Measurements from ENCODE around the gene ZNF232. TPM values are rescaled to one million over a fixed set of nuclear protein-coding genes. Genes with fewer than 3 reads are reported as not detected.
A peak's percentile ranks its signal among the peaks of the same experiment; 100 is the strongest.

The ZNF232 gene
- total RNA-seq, 4 donors from 2014 or later = 10.5 to 22.9 (median 14.7) TPM

DNA sequence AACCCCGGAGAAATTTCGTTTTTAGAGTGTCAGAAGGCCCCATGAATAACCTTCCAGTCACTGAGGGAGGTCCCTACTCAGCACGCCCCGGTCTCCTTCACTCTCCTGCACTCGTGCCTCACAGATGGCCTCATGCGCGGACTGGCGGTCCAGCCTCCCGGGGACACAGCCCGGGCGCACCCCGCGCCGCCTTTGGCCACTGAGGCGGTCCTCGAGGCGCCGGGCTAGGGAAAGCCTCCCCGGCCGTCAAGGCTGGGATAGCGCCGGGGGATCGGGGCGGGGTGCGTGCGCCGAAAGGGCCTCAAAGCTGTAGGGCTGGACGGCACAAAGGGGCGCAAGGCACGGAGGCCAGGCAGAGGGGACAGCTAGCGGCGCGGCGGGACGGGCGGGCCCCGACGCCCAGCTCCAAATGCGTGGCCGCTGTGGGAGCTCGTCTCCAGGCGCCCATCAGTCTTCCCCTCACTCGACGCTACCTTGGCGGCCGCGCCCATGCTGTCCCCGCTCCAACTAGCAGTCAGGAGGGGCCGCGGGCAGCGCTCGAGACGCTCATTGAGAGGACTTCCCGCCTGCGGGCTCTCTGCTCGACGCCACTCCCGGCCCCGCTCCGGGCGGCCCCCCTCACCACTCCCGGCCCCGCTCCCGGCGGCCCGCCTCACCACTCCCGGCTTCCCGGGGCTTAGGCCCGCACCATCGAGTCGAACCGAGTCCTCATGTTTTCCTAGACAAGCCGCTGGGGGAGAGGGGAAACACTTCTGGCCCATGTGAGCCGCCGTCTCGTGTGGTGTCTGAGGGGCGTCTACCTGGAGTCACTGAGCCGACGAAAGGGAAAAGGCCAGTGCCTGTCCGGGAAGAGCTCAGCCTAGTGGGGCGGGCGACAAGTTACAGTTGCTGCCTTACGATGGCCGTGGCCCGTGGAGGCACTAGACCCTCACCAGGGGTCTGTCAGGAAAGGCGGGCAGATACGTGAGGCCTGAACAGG, 4.3 kb upstream of the ZNF232 start, which contains the start of gene USP6:
USP6 (plus strand) TSS at position 360 of the 979 bp plus-strand sequence. CDS start 14,336 bp downstream, outside the sequence.
- WGBS, 2 donors (ENCODE audit: low coverage in 1 of 2) = 9 to 31% methylated on average over 2 to 18 of the region's 87 CpGs
- H3K4me3 ChIP-seq = peak within 1 kb of the TSS in 1 of 2 donors; percentile 25
- no peak for ATAC-seq
- H3K27me3 ChIP-seq = peaks cover 44% of the 10 kb centered on the region
- peaks cover 0 to 10% of the 10 kb centered on the region in 2 donors for H3K36me3 ChIP-seq
- peak within 1 kb of the TSS in 1 of 4 donors; percentile 7 for H3K27ac ChIP-seq
- H3K9me3 ChIP-seq = peaks cover 0 to 18% (median 0%) of the 10 kb centered on the region in 3 donors
- no peak for TF ChIP-seq POLR2AphosphoS5 (IDR thresholded peaks at IDR 0.05)
- peak in 1 of 2 donors; percentile 13 for TF ChIP-seq POLR2A (IDR thresholded peaks at IDR 0.05)
- H3K4me1 ChIP-seq = peaks cover 0 to 21% (median under 1%) of the 10 kb centered on the region in 3 donors

- peaks cover 0 to 3% (median 0%) of the 10 kb centered on the region in 3 donors for H3K9me3 ChIP-seq
- H3K4me1 ChIP-seq = peaks cover 0 to 23% (median 6%) of the 10 kb centered on the region in 3 donors
- H3K27me3 ChIP-seq = peaks cover 16% of the 10 kb centered on the region
- ATAC-seq = no peak
- H3K27ac ChIP-seq = peak overlapping the region in 2 of 4 donors; percentile 82 to 83
- TF ChIP-seq, protein P1, sequence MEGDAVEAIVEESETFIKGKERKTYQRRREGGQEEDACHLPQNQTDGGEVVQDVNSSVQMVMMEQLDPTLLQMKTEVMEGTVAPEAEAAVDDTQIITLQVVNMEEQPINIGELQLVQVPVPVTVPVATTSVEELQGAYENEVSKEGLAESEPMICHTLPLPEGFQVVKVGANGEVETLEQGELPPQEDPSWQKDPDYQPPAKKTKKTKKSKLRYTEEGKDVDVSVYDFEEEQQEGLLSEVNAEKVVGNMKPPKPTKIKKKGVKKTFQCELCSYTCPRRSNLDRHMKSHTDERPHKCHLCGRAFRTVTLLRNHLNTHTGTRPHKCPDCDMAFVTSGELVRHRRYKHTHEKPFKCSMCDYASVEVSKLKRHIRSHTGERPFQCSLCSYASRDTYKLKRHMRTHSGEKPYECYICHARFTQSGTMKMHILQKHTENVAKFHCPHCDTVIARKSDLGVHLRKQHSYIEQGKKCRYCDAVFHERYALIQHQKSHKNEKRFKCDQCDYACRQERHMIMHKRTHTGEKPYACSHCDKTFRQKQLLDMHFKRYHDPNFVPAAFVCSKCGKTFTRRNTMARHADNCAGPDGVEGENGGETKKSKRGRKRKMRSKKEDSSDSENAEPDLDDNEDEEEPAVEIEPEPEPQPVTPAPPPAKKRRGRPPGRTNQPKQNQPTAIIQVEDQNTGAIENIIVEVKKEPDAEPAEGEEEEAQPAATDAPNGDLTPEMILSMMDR (IDR thresholded peaks at IDR 0.05) = no peak
- TF ChIP-seq POLR2AphosphoS5 (IDR thresholded peaks at IDR 0.05) = no peak
- no peak for TF ChIP-seq POLR2A (IDR thresholded peaks at IDR 0.05)
- peak overlapping the region; percentile 52 to 77 for H3K4me3 ChIP-seq
- WGBS, 2 donors (ENCODE audit: low coverage in 1 of 2) = 19 to 24% methylated on average over 8 of the region's 8 CpGs
- peaks cover 0 to 49% of the 10 kb centered on the region in 2 donors for H3K36me3 ChIP-seq
Observed at GRCh38 chr17:5110816-5111215, 862 bp downstream of the ZNF232 start.

- WGBS, 2 donors (ENCODE audit: low coverage in 1 of 2) = no CpG with 5 or more reads among the region's 6 CpGs
- H3K9me3 ChIP-seq = peaks cover 0 to 16% (median 0%) of the 10 kb centered on the region in 3 donors
- H3K4me1 ChIP-seq = peaks cover 0 to 19% (median 0%) of the 10 kb centered on the region in 3 donors
- ATAC-seq = no peak
- H3K27me3 ChIP-seq = no peaks in the 10 kb centered on the region
- peaks cover 0 to 8% of the 10 kb centered on the region in 2 donors for H3K36me3 ChIP-seq
- TF ChIP-seq POLR2AphosphoS5 (IDR thresholded peaks at IDR 0.05) (no peak), EP300 (IDR thresholded peaks at IDR 0.05) (no peak), POLR2A (IDR thresholded peaks at IDR 0.05) (no peak)
- TF ChIP-seq, protein P1 (IDR thresholded peaks at IDR 0.05) = no peak
- no peak overlapping the region for H3K4me3 ChIP-seq
- no peak overlapping the region for H3K27ac ChIP-seq
Observed at GRCh38 chr17:5100832-5101231, 10.8 kb downstream of the ZNF232 start.

DNA sequence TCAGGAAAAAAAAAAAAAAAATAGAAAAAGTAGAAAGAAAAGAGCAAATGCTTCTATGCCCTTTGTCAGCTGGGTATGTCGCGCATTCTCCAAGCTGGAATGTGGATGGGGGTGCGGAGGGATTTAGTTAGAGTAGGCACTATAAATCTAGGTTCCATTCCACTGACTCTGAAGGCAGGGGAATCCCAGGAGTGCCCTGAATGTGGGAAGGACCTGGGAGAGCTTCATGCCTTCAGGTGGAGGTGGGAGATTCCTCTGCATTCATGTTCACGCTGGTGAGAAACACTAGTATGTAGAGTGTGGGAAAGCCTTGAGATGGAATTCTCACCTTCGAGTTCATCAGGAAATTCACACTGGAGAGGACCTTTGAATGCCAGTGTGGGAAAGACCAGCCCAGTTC, 12.4 kb downstream of the ZNF232 start:
- TF ChIP-seq EP300 (IDR thresholded peaks at IDR 0.05) (no peak), POLR2A (IDR thresholded peaks at IDR 0.05) (no peak), POLR2AphosphoS5 (IDR thresholded peaks at IDR 0.05) (no peak)
- TF ChIP-seq, protein P1 (IDR thresholded peaks at IDR 0.05) = no peak
- ATAC-seq = no peak
- 79 to 100% methylated on average over 2 to 5 of the region's 5 CpGs for WGBS, 2 donors (ENCODE audit: low coverage in 1 of 2)

GRCh38 chr17:5097101-5097834, 14.4 kb downstream of the ZNF232 start:
- Histone ChIP-seq H3K27me3 (no peaks in the 10 kb centered on the region), H3K4me1 (peaks cover 0 to 19% (median 0%) of the 10 kb centered on the region in 3 donors), H3K4me3 (peak overlapping the region; percentile 36 to 58), H3K36me3 (peaks cover 0 to 15% of the 10 kb centered on the region in 2 donors), H3K27ac (peak overlapping the region in 3 of 4 donors; percentile 70 to 77 (median 74)), H3K9me3 (peaks cover 2 to 52% (median 9%) of the 10 kb centered on the region in 3 donors)
- TF ChIP-seq POLR2A (IDR thresholded peaks at IDR 0.05) (no peak), POLR2AphosphoS5 (IDR thresholded peaks at IDR 0.05) (no peak), EP300 (IDR thresholded peaks at IDR 0.05) (no peak)
- TF ChIP-seq, protein P1 (IDR thresholded peaks at IDR 0.05) = no peak
- WGBS, 2 donors (ENCODE audit: low coverage in 1 of 2) = 0% methylated on average over 3 to 9 of the region's 63 CpGs
- peak; percentile 78 for ATAC-seq

More for the DNA sequence above, 12.4 kb downstream of the ZNF232 start:
- H3K4me1 ChIP-seq = peaks cover 0 to 19% (median 0%) of the 10 kb centered on the region in 3 donors
- no peaks in the 10 kb centered on the region for H3K27me3 ChIP-seq
- H3K4me3 ChIP-seq = no peak overlapping the region
- H3K27ac ChIP-seq = no peak overlapping the region
- H3K9me3 ChIP-seq = peaks cover 0 to 32% (median 0%) of the 10 kb centered on the region in 3 donors
- H3K36me3 ChIP-seq = no peaks in the 10 kb centered on the region

All from gastroesophageal sphincter (tissue), 4 donors.